Measurements from ENCODE around the gene WDR6. TPM values are rescaled to one million over a fixed set of nuclear protein-coding genes. Genes with fewer than 3 reads are reported as not detected.
A peak's percentile ranks its signal among the peaks of the same experiment; 100 is the strongest.

WDR6 gene
- total and polyA plus RNA-seq, 9 of the 15 experiments (the other 6 are each of a cell fraction or from before 2014, with no cell fraction given): 8.9 to 90.6 (median 44.7) TPM

DNA sequence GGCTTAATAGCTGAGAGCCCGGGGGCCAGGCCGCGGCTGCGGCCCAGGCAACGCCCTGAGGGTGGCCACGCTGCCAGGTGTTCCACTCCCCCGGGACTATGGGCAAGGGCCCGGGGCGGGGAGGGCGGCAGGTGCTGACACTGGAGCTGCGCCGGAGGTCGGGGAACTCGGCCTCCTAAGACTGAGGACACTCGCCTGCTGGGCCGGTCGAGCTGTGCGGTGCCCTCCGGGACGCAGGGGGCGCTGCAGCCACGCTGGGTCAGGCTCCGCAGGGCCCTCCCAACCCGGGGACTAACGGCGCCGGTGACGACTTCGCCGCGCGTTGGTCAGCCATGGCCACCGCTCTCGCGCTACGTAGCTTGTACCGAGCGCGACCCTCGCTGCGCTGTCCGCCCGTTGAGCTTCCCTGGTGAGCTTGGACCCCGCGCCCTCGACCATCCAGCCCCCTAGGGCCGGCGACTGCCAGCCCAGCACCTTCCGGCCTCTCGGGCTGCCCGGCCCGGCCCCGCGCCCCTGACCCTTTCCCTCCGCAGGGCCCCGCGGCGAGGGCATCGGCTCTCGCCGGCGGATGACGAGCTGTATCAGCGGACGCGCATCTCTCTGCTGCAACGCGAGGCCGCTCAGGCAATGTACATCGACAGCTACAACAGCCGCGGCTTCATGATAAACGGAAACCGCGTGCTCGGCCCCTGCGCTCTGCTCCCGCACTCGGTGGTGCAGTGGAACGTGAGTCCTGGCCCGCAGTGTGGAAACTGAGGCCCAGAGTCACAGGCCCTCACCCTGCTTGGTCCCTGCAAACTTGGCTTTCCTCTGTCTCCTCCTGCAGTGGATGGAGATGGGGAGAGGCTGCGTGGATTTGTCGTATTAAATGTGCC lies 14.9 kb downstream of the WDR6 start, which contains the start of gene NDUFAF3 (continued):
- no peak for TF ChIP-seq RAD21 (CRISPR knock-in tag; conservative IDR thresholded peaks at IDR 0.05 in 1 of 2, IDR thresholded peaks at IDR 0.05 in 1 of 2)
- TF ChIP-seq TCF7 (IDR thresholded peaks at IDR 0.05; ENCODE audit: borderline replicate concordance): peak; percentile 19; the same call in 1 of the 2 replicates
- TF ChIP-seq SFPQ (IDR thresholded peaks at IDR 0.05; ENCODE audit: low read depth, low read length): no peak
- no peak for TF ChIP-seq ZSCAN32 (CRISPR knock-in tag; IDR thresholded peaks at IDR 0.05)
- TF ChIP-seq ZNF274 (IDR thresholded peaks at IDR 0.05; ENCODE audit: borderline replicate concordance, low read depth, low read length): no peak; the same call in 1 of the 2 replicates
- TF ChIP-seq BACH1 (tag; IDR thresholded peaks at IDR 0.05): no peak
- TF ChIP-seq ZNF511 (CRISPR knock-in tag; IDR thresholded peaks at IDR 0.05): peak; percentile 77; the same call in 1 of the 2 replicates
- no peak for TF ChIP-seq SREBF2 (CRISPR knock-in tag; IDR thresholded peaks at IDR 0.05)
- TF ChIP-seq HDAC6 (IDR thresholded peaks at IDR 0.05; ENCODE audit: low read depth, low read length): no peak
- TF ChIP-seq ZNF41 (CRISPR knock-in tag; conservative IDR thresholded peaks at IDR 0.05): no peak
- TF ChIP-seq FOXJ3 (CRISPR knock-in tag; IDR thresholded peaks at IDR 0.05): no peak
- TF ChIP-seq SP2 (IDR thresholded peaks at IDR 0.05; ENCODE audit: extremely low read depth, low read depth, low read length, poor library complexity, severe bottlenecking): peak; percentile 72
- TF ChIP-seq HDGF (IDR thresholded peaks at IDR 0.05): no peak
- peak; percentile 47 for TF ChIP-seq TAF9B (IDR thresholded peaks at IDR 0.05; ENCODE audit: partially characterized antibody)
- TF ChIP-seq, protein P1, sequence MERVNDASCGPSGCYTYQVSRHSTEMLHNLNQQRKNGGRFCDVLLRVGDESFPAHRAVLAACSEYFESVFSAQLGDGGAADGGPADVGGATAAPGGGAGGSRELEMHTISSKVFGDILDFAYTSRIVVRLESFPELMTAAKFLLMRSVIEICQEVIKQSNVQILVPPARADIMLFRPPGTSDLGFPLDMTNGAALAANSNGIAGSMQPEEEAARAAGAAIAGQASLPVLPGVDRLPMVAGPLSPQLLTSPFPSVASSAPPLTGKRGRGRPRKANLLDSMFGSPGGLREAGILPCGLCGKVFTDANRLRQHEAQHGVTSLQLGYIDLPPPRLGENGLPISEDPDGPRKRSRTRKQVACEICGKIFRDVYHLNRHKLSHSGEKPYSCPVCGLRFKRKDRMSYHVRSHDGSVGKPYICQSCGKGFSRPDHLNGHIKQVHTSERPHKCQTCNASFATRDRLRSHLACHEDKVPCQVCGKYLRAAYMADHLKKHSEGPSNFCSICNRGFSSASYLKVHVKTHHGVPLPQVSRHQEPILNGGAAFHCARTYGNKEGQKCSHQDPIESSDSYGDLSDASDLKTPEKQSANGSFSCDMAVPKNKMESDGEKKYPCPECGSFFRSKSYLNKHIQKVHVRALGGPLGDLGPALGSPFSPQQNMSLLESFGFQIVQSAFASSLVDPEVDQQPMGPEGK (CRISPR knock-in tag; IDR thresholded peaks at IDR 0.05; ENCODE audit: borderline replicate concordance): no peak
- TF ChIP-seq NFRKB (IDR thresholded peaks at IDR 0.05; ENCODE audit: low read depth): peak; percentile 32; the same call in 1 of the 2 replicates
- peak; percentile 38 for TF ChIP-seq RBM25 (IDR thresholded peaks at IDR 0.05; ENCODE audit: low read depth, low read length, severe bottlenecking)
- peak in 1 of 2 experiments; percentile 78; a peak in 2 of 4 replicates for TF ChIP-seq TEAD1 (CRISPR knock-in tag; IDR thresholded peaks at IDR 0.05)
- no peak for TF ChIP-seq ZKSCAN3 (CRISPR knock-in tag; IDR thresholded peaks at IDR 0.05)
- no peak for TF ChIP-seq ADNP (tag; IDR thresholded peaks at IDR 0.05)
- TF ChIP-seq RNF2 (IDR thresholded peaks at IDR 0.05): no peak
- TF ChIP-seq CHD2 (IDR thresholded peaks at IDR 0.05; ENCODE audit: low read depth, low read length): peak; percentile 68
- no peak for TF ChIP-seq ZNF263 (CRISPR knock-in tag; IDR thresholded peaks at IDR 0.05; ENCODE audit: borderline replicate concordance)
- TF ChIP-seq ZNF184 (CRISPR knock-in tag; IDR thresholded peaks at IDR 0.05): no peak
- no peak for TF ChIP-seq MAFK (IDR thresholded peaks at IDR 0.05; ENCODE audit: low read length)
